HG02759 (cell line): Measurements from ENCODE around the gene BCO2.
"Not testable (repeated sequence)": the region's sequence is repeated elsewhere in the genome, so short reads cannot be mapped to it uniquely, and the experiment has no call there.

Experiments
- ATAC-seq: cut with Tn5 transposase; IDR thresholded peaks from one replicate; pipeline ENCODE4 v1.9.1; 2021; ENCODE audit warnings: mild to moderate bottlenecking, moderate library complexity; ENCODE audit not compliant: unreplicated experiment

BCO2 gene, protein sequence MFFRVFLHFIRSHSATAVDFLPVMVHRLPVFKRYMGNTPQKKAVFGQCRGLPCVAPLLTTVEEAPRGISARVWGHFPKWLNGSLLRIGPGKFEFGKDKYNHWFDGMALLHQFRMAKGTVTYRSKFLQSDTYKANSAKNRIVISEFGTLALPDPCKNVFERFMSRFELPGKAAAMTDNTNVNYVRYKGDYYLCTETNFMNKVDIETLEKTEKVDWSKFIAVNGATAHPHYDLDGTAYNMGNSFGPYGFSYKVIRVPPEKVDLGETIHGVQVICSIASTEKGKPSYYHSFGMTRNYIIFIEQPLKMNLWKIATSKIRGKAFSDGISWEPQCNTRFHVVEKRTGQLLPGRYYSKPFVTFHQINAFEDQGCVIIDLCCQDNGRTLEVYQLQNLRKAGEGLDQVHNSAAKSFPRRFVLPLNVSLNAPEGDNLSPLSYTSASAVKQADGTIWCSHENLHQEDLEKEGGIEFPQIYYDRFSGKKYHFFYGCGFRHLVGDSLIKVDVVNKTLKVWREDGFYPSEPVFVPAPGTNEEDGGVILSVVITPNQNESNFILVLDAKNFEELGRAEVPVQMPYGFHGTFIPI

DNA sequence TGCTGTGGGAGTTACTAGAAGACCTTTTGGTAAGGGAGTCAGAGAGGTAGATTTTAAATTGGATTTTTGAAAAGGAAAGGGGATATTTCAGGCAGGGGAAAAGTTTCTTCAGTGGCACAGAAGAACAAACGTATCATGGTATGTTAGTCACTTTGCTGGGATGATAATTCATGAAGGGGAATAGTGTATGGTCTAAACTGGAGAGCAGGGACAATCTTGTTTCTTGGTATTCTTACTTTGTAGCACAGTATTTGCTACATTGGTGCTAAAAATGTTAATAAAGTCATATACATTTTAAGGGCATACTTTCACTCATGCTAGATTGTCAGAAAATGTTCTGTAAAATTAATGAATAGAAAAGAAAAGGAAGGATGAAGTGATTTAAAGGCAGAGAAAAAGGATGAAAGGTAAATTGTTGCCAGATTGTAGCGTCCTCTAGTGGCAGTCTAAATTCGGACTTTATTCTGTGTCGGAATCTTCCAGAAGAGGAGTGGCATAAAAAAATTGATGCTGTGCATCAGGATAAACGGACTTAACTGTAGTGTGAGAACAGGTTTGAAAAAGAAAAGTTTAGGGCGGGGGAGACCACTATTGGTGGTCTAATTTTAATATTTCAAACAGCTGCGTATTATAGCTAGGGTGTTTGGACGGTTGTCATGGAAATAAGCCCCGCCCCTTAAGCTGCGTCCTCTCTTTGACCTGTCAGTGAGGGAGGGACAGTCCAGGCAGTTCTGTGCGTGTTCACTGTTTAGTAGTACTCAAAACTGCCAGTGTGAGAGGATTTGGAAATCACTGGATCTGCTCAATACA is at the start of gene BCO2:
Gene BCO2, plus strand, starts transcription at position 724 of the 810 bp plus-strand sequence. CDS start 90 bp downstream, outside the sequence.
- ATAC-seq, result peak; percentile 76

DNA sequence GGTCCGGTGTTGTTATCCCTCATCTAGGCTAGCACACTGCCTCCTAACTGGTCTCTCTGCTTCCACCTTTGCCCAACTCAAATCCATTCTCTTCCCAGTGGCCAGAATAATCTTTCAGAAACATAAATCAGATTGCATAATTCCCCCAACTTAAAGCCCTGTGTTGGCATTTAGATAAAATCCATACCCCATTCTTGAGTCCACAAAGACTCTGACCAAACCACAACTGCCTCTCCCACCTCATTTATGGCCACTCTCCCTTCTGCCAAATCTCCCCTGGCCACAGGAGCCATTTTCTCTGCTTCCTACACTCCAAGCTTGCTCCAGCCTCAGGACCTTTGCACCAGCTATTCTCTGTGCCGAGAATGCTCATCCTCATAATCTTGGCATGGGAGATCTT is 48.3 kb upstream of the BCO2 start:
- ATAC-seq, result no peak

DNA sequence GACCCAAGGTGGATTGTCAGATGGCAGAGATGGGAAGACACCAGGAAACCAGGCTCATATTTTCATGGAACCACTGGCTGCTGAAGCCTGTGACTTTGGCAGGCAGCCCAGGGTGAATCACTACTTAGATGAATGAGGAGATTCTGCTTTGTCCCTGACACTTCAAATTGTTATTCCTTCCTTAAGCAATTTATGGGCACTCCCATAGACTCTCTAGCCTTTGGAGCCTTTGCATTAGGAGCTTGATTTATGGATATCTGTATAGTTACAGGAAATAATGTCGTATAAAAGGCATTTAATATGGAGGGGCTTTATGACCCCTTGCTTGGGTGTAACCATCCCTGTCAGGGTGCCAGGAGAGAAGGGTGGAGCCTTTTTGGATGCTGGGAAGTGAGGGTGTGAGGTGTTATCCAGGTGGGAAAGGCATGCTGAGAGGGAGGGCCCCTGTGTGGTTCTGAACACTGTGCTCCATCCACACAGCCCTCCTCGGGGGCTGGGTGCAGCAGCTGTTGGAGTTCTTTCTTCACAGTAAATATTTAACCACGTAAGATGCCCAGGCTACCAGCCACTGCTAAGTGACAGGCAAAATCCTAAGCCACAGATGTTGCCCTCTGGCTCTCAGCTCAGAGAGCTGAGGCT is 46.7 kb upstream of the BCO2 start:
- ATAC-seq, result no peak

DNA sequence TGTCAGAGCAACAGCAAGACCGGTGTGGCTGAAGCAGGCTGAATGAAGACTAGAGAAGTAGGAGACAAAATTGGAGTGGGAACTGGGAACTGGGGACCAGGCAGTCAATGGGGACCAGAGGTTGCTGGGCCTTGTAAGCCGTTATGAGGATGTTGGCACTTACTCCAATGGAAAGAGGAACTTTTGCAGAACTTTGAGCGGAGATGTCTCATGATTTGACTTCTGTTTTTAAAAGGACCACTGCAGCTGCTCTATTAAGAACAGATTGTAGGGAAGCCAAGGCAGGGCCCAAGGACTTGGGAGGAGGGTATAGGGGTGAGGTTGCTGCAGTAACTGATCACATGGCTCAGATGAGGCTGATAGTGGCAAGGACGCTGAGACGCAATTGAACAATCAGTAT is 45.7 kb upstream of the BCO2 start:
- ATAC-seq, result no peak

DNA sequence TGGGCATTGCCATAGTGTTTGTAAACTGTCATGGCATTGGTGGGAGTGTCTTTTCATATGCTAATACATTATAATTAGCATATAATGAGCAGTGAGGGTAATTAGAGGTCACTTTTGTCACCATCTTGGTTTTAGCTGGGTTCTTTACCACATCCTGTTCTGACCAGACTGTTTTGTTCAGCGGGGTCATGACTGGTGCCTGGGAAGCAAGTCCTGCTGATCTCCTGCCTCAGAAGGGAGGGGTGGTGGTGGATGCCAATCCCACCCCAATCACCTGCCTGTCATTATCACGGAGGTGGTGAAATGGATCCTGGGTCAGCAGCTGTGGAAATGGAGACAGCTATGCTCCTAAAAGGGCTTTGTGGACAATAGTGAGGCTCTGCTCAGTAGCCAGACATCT is 42.6 kb upstream of the BCO2 start:
- ATAC-seq, result no peak

DNA sequence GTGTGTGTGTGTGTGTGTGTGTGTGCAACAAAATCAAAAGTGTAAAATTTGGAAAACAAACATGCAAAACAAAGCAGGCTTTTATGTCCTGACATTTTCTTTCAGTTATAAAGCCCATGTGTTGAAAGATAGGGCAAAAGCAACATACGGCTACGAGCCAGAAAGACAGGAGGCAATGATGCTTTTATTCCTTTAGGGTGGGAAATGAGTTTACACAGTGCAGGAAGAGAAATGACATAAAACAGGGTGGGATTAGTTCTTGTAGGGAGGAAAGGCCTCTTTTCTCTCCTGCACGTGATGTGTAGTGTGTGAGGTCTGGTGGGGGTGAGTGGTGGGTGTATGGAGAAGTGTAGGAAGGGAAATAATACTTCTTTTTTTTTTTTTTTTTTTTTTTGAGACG is 40.8 kb upstream of the BCO2 start:
- no peak for ATAC-seq

DNA sequence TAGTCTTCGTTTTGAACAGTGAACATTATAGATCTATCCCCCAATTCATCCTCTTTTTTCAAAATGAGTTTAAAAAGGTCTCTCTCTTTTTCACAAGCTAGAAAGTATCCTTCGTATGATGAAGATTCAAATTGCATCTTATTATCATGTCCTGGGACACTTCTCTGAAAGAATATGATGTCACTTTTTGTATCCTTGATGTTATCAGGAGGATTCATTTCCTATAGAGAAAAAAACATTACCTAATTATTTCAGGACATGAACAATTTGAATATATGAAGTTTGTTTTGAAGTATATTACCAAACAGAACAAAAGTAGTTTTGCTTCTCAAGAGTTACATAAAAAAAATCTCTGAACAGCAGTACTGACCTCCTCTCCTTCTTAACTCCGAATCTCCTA is 31.7 kb upstream of the BCO2 start:
- ATAC-seq, result no peak

DNA sequence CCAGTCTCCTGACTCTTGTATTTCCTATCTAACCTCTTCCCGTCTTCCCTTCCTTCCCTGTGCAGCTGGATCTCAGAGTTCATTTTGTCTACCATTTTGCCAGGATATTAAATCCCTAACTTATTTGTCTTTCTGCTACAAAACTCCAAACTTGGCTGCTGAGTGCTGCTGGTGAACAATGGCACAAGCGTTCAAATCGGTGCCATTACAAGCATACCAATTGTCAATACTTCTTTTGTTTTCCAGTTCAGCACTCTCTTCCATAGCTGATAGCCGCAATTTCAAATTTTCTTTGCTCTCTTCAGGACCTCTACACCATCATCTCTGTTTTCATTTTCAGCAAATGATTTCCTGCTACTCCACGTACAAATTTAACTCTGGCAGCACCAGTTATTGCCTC is 24.8 kb upstream of the BCO2 start:
- ATAC-seq, result no peak

DNA sequence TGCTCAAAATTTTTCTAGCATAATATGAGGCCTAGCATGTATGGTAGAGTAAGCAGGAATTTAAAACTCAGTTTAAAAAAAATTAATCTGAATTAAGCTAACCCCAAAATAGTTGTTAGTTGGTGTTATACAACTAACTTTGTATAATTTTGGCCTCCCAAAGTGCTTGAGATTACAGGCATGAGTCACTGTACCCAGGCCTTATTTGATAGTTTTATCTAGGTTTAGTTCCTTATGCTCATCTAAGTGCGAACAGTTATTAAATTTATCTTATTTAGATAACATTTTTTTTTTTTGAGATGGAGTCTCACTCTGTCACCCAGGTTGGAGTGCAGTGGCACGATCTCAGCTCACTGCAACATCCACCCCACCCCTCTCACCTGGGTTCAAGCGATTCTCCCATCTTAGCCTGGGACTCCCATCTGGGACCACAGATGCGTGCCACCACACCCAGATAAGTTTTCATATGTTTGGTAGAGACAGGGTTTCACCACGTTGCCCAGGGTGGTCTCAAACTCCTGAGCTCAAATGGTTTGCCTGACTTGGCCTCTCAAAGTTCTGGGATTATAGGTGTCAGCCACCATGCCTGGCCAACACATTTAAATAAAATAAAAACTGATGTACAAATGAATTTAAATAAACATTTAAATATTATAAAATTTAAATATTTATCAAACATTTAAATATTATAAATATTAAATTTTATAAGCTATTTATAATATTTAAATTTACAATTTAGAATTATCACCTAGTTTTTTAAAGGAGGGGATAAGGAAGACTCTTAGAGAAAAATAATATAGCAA is 19.0 kb upstream of the BCO2 start:
- ATAC-seq, result no peak

DNA sequence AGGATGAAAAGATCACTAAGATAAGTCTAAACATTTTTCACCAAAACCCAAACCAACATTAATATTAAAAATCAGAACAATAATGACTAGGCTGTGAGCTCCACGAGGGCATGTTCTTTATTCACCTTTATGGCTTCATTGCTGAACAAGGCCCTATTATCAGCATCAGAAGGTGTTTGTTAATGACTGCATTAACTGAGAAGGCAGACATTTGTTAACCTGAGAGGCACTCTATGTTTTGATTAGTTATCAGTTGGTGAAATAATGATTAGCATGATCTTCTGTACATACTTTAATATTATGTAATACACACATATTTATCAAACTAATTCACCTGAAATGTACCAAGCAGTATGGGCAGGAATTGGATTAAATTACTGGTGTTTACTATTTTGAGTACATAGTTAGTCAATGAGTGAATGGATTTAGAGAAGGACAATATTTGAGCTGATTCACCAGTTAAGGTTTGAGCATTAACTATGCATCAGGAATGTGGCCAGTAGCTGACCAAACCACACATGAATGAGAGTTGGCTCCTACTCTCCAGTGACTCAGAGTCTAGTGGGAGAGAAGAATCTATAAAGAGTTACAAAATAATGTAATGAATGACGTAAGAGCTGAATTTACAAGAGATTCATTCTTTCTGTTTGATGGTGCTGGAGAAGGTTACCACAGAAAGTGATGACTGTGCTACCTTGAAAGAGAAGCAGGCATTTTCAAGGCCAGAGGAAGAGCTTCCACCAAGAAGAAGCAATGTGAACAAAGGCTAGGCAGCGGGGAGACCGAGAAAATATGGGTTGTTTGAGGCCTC is 18.2 kb upstream of the BCO2 start:
- no peak for ATAC-seq

DNA sequence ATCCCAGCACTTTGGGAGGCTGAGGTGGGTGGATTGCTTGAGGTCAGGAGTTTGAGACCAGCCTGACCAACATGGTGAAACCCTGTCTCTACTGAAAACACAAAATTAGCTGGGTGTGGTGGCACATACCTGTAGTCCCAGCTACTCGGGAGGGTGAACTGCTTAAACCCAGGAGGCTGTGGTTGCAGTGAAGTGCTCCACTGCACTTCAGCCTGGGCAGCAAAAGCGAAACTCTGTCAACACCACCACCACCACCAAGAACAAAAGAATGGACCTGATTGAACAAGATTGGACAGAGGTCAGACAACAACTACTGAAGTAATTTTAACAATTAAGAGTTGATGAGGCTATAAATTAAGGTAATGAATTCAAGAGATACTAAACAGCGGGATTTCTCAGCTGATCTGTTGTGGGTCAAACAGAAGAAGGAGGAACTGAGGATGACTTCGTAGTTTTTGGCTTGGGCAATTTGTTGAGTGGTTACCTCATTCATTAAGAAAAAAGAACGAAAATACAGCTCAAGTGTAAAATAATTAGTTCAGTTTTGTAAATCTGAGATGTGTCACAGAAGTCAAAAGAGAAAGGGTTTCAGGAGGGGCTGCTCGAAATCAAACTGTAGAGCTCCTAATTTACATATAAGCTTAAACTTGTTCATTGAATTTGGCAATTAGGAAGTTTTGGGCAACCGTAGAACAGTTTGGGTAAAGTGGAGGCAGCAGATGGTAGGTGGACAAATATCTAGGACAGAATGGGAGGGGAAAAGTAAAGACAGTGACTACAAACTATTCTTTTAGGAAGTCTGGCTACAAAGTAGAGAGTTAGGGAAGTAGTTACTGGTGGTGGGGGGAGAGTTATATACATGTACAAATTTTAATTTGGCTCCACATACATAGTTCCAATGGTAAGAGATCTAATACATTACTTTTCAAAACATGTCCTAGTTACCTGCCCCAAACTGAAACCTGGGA is 15.9 kb upstream of the BCO2 start:
- no peak for ATAC-seq

DNA sequence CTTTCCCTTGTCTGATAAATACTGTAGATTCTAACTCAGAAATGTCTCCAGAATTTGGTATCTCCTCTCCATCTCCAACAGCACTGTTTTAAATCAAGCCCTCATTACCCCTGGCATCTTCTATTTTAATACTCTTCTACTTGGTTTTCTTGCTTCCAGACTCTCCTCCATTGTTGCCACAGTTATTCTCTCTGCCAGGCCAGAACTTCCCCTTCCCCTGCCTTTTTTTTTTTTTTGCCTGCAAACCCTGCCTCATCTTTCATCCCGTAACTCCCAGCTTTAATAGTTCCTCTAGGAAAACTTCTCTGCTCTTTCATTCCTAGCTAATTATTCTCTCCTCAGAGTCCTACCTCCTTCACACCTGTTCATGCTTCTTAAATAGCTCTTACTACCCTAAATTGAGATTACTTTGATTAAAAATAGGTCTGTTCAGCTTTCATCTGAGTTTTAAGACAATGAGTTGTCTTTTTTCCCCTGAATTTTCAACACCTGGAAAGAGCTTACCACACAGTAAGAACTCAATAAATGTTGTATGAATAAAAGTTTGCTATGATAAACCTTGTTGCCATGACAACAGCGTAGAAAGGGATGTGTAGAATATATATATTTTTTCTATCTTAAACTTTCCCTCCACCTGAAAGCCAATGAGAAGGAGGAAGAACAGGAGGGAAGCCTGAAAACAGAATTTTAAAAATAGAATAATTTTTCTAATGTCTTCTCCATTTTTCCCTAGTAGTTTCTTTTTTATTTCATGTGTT is 15.0 kb upstream of the BCO2 start:
- ATAC-seq, result no peak

DNA sequence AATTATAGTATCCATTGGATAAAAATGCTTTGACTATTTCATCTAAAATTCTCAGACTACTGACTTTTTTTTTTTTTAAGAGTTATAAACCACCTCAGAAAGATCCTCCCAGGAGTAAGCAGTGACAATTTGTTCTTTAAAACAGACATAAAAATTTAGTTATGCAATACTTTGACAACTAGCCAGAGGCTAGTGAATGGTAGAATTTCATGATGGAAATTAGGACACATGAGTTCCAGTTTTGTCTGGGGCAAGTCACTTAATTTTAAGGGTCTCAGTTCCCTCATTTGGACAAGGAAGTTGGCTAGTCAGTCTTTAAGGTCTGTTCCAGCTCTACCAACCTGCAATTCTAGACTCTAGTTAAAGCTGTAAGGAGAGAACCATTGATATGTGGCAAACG is 14.3 kb upstream of the BCO2 start:
- no peak for ATAC-seq

DNA sequence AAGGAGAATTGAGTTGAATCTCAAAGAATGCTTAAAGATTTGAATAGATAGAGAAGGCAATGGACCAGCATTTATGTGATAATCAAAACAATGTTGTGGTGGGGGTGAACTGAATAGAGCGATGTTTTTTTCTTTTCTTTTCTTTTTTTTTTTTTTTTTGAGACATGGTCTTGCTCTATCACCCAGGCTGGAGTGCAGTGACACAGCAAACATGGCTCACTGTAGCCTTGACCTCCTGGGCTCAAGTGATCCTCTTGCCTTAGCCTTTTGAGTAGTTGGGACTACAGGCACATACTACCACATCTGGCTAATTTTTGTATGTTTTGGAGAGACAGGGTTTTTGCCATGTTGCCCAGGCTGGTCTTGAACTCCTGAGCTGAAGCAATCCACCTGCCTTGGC is 13.1 kb upstream of the BCO2 start:
- not testable (repeated sequence) for ATAC-seq

DNA sequence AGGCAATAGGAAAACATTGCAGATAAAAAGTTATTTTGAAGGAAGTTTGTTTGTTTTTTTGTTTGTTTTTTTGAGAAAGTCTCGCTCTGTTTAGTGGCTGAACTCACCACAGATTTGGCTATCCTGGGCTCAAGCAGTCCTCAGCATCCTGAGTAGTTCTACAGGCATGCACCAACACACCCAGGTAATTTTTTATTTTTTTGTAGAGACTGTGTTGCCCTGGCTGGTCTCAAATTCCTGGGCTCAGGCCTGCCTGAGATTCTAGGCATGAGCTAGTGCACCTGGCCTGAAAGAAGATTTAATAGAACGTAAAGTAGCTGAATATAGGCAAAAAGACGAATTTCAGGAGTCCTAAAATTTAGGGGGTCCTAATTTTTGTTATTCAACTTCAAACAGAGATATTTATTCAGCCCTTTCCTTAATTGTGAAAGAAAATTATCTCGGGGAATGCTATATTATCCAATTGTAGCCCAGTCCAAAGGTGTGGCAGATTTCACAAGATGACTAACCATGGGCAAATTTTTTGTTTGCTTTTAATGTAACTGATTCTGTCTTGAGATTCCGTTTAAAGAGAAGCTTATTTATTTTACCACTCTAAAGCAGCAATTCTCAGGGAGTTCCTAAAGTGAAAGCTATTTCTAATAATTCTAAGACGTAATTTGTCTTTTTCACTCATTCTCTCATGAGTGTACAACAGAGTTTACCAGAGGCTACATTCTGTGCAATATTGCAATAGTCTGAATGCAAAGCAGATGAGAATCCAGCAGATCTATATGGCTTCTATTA is 12.4 kb upstream of the BCO2 start:
- no peak for ATAC-seq

DNA sequence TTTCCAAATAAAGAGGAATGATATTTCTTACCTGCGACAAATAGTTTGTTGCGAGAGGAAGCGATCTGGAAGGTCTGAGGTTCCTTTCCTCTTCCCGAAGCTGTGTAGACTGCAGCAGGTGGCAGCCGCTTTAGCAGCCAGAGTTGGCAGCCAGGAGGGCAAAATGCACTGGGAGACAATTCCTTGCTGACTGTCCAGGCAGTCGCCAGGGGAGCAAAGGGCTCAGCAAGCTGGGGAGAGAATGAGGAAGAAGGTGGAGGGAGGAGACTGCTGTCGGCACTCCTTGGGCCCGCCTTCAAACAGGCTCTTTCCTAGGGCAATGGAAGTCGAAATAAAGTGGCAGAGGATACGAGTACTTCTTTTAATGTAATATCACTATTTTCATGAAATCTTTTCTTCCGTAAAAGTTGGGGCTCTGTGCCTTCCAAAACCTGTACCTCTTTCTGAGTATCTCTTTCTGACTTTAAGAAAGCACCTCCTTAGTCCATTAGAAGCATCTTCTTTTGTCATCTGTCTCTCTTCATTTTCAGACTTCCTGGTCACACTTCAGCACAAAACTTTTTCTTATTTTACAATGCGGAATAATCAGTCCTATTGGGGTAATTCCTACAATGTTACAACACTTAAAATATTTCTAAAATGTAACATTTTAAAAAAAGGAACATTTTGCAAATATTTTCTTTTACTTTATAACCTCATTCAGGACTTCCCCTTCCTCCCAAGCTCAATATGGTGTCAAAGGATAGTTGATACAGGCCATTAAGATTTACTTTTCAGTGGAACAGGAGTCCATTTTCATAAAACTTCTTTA is 11.2 kb upstream of the BCO2 start, which contains the start of gene IL18:
Gene IL18, minus strand, starts transcription at position 220 of the 811 bp plus-strand sequence. CDS start 9,041 bp downstream, outside the sequence.
- ATAC-seq, result no peak
